Thymus (tissue), 11 donors: ENCODE results near the gene WDR31. TPM values are rescaled to one million over a fixed set of nuclear protein-coding genes. Genes with fewer than 3 reads are reported as not detected.

ENCODE experiments used
- DNase-seq, 9 donors: peaks; one replicate each; pipeline ENCODE4 v3.0.0-alpha.2; 2013; ENCODE audit warnings: low spot score in 9 of 9, low read depth in 6 of 9, missing footprints in 1 of 9
- H3K27ac ChIP-seq, 2 donors: one replicate each; pipeline ENCODE4 v1.5.1; 2013; ENCODE audit warnings: control low read depth in 1 of 2, low read depth in 1 of 2, low read length in 1 of 2, mild to moderate bottlenecking in 1 of 2, moderate library complexity in 1 of 2
- H3K27me3 ChIP-seq, 2 donors: one replicate each; pipeline ENCODE4 v1.5.1; 2013; ENCODE audit warnings: low read length in 1 of 2; ENCODE audit not compliant: control insufficient read depth in 2 of 2, insufficient read depth in 1 of 2
- H3K36me3 ChIP-seq, 2 donors: one replicate each; pipeline ENCODE4 v1.5.1; 2013; ENCODE audit warnings: low read length in 1 of 2, mild to moderate bottlenecking in 1 of 2, moderate library complexity in 1 of 2; ENCODE audit not compliant: control insufficient read depth in 2 of 2, insufficient read depth in 2 of 2
- H3K4me1 ChIP-seq, 2 donors: one replicate each; pipeline ENCODE4 v1.5.1; 2013; ENCODE audit warnings: low read length in 2 of 2; ENCODE audit not compliant: control insufficient read depth in 2 of 2, insufficient read depth in 2 of 2
- H3K4me3 ChIP-seq, 2 donors: one replicate each; pipeline ENCODE4 v1.5.1; 2013; ENCODE audit warnings: low read length in 2 of 2, control low read depth in 1 of 2, mild to moderate bottlenecking in 1 of 2
- H3K9me3 ChIP-seq, 2 donors: one replicate each; pipeline ENCODE4 v1.5.1; 2013; ENCODE audit warnings: low read length in 1 of 2, mild to moderate bottlenecking in 1 of 2; ENCODE audit not compliant: control insufficient read depth in 2 of 2, insufficient read depth in 1 of 2
- WGBS: extraction: QIAGEN DNeasy Blood & Tissue Kit; methylation state at CpG from one replicate; pipeline ENCODE4 v1.1.7; 2013; 5-methylcytosine and 5-hydroxymethylcytosine counted together
- polyA plus RNA-seq: library from polyadenylated mRNA; stranded (reverse); fragments of 200-250 nt; gene quantifications from one replicate; pipeline ENCODE4 v1.2.3, GENCODE V29; 2013
- total RNA-seq: library from RNA; stranded (reverse); fragments of 120-200 nt; gene quantifications from one replicate; pipeline ENCODE4 v1.2.4, GENCODE V29; 2013
- donor health status: healthy.

Gene WDR31
- total and polyA plus RNA-seq, 2 donors = 0.76 to 1.3 TPM

DNA sequence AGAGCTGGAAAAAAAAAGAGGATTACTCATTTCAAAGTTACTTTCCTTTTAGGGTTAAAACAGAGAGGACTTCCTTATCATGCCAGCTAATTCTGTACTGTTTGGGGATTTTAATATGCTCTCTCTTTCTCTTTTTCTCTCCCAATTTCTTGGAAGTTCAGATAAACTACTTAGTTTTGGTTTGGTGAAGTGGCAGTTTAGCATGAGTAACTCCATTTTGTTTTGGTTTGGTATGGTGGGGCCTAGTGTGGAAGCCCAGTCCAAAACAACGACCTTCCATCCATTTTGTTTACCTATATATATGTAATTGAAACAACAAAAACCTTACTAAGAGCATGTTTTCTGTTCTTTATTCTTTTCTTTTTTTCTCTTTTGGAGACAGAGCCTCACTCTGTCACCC, 5.6 kb upstream of the WDR31 start:
- H3K4me3 ChIP-seq = no peak overlapping the region
- H3K9me3 ChIP-seq = no peaks in the 10 kb centered on the region
- H3K27me3 ChIP-seq = peaks cover 4 to 22% of the 10 kb centered on the region in 2 donors
- no peak overlapping the region for H3K27ac ChIP-seq
- 0% methylated on average over 1 of the region's 1 CpG for WGBS
- no peaks in the 10 kb centered on the region for H3K36me3 ChIP-seq
- DNase-seq = no peak
- H3K4me1 ChIP-seq = peaks cover 7 to 19% of the 10 kb centered on the region in 2 donors

DNA sequence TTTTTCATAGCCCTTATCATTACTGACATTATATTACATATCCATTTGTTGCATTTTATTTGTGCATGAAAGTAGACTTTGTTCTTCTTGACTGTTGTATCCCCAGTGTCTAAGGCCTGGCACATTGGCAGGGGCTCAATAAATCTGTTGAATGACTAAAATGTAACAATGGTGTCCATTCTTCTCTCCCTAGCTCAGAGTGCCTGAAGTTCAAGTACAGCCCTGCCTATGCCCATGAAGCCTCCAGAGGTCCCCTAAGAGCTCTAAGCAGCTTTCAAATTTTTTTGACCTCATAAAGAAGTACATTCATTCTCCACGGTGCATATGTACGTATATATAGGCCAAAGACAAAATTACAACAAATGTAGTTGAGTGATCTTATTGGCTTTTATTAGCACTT, 5.1 kb upstream of the WDR31 start:
- WGBS = 92% methylated on average over 2 of the region's 2 CpGs
- Histone ChIP-seq H3K27ac (no peak overlapping the region), H3K4me1 (peaks cover 12 to 14% of the 10 kb centered on the region in 2 donors), H3K4me3 (no peak overlapping the region), H3K9me3 (no peaks in the 10 kb centered on the region), H3K27me3 (peaks cover 4 to 18% of the 10 kb centered on the region in 2 donors), H3K36me3 (no peaks in the 10 kb centered on the region)
- no peak for DNase-seq

DNA sequence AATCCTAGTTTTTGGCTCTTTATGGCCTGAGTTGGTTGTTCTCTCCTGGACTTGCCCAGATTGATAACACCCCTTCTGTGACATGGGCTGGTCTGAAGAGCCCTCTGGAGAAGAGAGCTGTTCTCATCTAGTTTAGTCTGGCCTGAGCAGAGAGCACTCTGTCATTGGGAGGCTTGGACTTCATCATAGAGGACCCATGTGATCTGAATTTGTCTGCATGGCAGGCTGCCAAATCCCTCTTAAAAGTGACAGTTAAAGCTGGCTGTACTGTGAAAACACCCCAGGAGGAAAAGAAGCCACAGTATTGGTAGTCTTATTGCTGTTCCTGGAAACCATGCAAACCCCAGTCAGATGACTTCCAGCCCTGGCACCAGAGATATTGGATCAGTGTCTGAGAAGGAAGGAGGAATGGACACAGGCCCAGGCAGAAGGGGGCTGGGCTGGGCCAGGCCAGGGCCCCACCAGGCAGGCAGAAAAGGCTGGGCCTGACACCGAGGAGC, 3.7 kb upstream of the WDR31 start:
- no peaks in the 10 kb centered on the region for H3K9me3 ChIP-seq
- H3K36me3 ChIP-seq = no peaks in the 10 kb centered on the region
- peaks cover 6 to 11% of the 10 kb centered on the region in 2 donors for H3K4me1 ChIP-seq
- peak overlapping the region in 1 of 2 donors; percentile 36 for H3K27ac ChIP-seq
- WGBS = 40% methylated on average over 1 of the region's 1 CpG
- H3K4me3 ChIP-seq = no peak overlapping the region
- peak in 1 of 9 donors; percentile 15 for DNase-seq
- peaks cover 0 to 6% of the 10 kb centered on the region in 2 donors for H3K27me3 ChIP-seq

DNA sequence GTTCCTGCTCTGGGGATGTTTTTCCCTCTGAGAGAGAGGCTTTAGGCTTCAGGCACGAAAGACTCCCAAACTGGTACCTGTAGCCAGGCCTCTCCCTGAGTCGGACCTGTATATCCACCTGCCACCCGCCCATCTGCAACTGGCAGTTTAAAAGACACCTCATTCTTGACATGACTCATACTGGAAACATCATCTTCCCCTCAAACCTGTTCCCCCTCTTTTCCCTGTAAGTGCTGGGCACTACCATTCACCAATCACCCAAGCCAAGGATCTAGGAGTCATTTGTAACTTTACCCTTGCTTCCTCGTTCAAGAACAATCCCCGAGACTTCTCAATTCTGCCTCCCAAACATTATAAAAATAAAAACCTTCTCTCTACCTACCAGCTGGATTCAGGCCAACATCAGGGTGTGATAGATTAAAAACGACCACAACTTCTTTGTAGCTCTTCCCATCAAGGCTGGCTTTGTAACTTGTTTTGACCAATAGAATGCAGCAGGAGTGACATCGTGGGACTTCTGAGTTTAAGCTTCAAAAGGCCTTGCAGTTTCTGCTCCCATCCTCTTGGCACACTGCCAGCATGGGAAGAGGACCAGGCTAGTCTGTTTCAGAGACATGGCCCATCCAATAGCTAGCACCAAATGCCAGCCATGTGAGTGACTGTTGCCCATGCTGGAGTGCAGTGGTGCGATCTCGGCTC, 1.8 kb upstream of the WDR31 start:
- peak in 1 of 9 donors; percentile 21 for DNase-seq
- peak overlapping the region in 1 of 2 donors; percentile 20 for H3K27ac ChIP-seq

DNA sequence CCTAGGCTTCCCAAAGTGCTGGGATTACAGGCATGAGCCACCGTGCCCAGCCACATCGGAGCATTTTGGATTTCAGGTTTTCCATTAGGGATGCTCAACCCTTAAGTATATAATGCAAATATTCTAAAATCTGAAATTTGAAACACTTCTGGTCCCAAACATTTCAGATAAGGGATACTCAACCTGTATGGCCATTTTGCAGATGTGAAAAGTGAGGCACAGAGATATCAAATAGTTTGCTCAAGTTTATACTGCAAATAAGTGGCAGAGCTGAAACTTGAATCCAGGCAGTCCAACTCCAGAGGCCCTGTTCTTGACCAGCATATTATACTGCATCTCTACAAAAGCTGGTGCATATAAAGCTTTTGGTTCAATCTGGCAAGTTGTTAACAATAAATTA, 2.4 kb downstream of the WDR31 start:
- H3K9me3 ChIP-seq = no peaks in the 10 kb centered on the region
- no peak for DNase-seq
- H3K4me3 ChIP-seq = no peak overlapping the region
- no peak overlapping the region for H3K27ac ChIP-seq
- H3K4me1 ChIP-seq = peaks cover 6 to 11% of the 10 kb centered on the region in 2 donors
- H3K27me3 ChIP-seq = no peaks in the 10 kb centered on the region
- H3K36me3 ChIP-seq = no peaks in the 10 kb centered on the region
- WGBS = 99% methylated on average over 2 of the region's 2 CpGs

More for the DNA sequence above, 1.8 kb upstream of the WDR31 start:
- WGBS = 66% methylated on average over 9 of the region's 9 CpGs
- Histone ChIP-seq H3K27me3 (no peaks in the 10 kb centered on the region), H3K4me3 (no peak overlapping the region), H3K9me3 (no peaks in the 10 kb centered on the region), H3K4me1 (peaks cover 6 to 11% of the 10 kb centered on the region in 2 donors), H3K36me3 (no peaks in the 10 kb centered on the region)

DNA sequence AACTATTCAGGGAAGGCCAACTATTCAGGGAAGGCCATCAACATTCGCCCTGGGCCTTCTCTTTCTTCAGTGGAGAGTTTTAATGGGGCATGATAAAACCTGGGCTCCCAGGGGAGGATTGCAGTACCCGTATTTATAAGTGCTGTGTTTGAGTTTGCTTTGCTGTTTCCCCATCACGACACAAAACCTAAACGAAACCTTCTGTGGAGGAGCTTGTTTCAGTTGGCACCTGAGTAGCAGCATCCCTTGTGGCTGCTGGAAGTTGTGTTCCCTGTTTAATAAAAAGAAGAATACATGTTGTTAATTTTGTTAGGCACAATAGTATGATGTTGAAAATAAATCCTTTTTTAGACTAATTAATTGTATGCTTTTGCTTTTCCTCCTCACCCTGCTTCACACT, 8.3 kb downstream of the WDR31 start:
- no peak overlapping the region for H3K4me3 ChIP-seq
- no peak for DNase-seq
- no peaks in the 10 kb centered on the region for H3K9me3 ChIP-seq
- 95% methylated on average over 4 of the region's 4 CpGs for WGBS
- no peak overlapping the region for H3K27ac ChIP-seq
- no peaks in the 10 kb centered on the region for H3K36me3 ChIP-seq
- no peaks in the 10 kb centered on the region for H3K27me3 ChIP-seq
- H3K4me1 ChIP-seq = no peaks in the 10 kb centered on the region

DNA sequence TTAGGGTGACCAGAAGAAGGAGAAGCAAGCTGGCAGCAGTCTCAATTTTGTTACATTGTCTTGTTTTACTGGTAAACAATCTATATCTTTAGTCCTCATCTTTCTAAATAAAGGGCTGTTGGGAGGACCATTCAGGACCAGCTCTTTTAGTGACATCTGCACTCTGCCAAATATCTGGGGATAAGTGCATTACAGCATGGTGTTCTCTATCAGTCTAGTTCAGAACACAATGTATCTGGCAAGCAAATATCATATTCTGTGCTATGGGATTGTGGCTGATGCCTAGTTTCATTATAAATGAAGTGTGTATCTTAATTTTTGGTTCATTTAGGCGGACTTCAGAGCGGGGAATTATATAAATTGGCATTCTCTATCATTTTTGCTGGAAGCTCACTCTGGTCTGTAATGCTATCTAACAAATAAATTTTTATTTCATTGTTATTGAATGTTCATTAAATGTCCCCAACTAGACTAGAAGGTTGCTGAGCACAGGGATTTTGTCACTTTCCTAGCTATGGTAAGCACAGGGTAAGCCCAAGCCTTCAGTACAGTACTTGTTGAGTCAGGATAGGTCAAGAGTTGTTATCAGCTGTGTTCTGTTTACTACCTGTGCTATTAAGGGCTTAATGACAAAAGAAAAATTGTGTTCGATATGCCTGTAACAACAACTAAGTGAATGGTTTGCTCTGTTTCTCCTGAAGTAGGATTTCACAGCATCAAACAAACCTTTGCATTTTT, 11.9 kb downstream of the WDR31 start:
- H3K27me3 ChIP-seq = no peaks in the 10 kb centered on the region
- H3K9me3 ChIP-seq = no peaks in the 10 kb centered on the region
- DNase-seq = no peak
- no peaks in the 10 kb centered on the region for H3K4me1 ChIP-seq
- 98% methylated on average over 3 of the region's 3 CpGs for WGBS
- no peak overlapping the region for H3K27ac ChIP-seq
- H3K4me3 ChIP-seq = no peak overlapping the region
- no peaks in the 10 kb centered on the region for H3K36me3 ChIP-seq

DNA sequence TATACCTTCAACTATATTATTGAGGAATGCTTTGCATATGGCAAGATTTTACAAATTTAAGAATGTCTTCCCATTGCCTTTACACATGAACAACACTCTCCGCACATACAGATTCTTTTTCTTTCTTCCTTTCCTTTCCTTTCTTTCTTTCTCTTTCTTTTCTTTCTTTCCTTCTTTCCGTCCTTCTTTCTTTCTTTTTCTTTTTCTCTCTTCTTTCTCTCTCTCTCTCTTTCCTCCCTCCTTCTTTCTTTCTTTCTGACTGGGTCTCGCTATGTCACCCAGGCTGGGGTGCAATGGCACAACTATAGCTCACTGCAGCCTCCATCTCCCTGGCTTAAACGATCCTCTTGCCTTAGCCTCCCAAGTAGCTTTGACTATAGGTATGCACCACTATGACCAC, 13.8 kb downstream of the WDR31 start:
- Histone ChIP-seq H3K27me3 (no peaks in the 10 kb centered on the region), H3K36me3 (no peaks in the 10 kb centered on the region), H3K27ac (no peak overlapping the region), H3K9me3 (no peaks in the 10 kb centered on the region), H3K4me3 (no peak overlapping the region), H3K4me1 (no peaks in the 10 kb centered on the region)
- 97% methylated on average over 4 of the region's 4 CpGs for WGBS
- no peak for DNase-seq

DNA sequence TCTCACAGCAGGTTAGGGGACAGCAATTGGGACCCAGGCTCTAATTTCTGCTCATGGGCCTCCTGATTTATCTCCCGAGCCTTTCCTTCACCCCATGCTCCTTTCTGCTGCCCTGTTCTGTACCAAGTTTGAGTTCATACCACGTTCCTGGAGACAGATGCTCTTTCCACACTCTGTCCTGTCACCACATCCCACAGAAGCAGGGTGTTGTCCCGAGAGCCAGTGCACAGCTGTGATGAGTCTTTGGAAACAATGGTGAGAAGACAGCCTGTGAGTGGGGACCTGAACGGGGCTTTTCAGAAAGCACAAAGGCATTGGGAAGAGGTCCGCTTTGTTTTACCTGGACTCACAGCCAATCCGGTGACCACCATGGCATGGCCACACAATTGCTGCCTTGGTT, 17.4 kb downstream of the WDR31 start:
- H3K4me3 ChIP-seq = no peak overlapping the region
- H3K4me1 ChIP-seq = no peaks in the 10 kb centered on the region
- H3K27me3 ChIP-seq = no peaks in the 10 kb centered on the region
- H3K36me3 ChIP-seq = no peaks in the 10 kb centered on the region
- H3K9me3 ChIP-seq = no peaks in the 10 kb centered on the region
- no peak for DNase-seq
- WGBS = 94% methylated on average over 6 of the region's 6 CpGs
- H3K27ac ChIP-seq = no peak overlapping the region
